ENCODE measurements around the gene CDH9.

GRCh38 chr5:26948921-26949320, 89.5 kb downstream of the CDH9 start:
- no peak for TF ChIP-seq CTCF (IDR thresholded peaks at IDR 0.05)
- no peak for TF ChIP-seq POLR2A (IDR thresholded peaks at IDR 0.05)
